Stimulated activated CD8-positive, alpha-beta memory T cell treated with anti-CD3 and anti-CD28 coated beads, Interleukin-15, amount 100 ng/mL, for 1 hour (primary cell): ENCODE data around the gene HDAC8.
"Not testable (repeated sequence)": the region's sequence is repeated elsewhere in the genome, so short reads cannot be mapped to it uniquely, and the experiment has no call there.

Source experiments
- DNase-seq: peaks from one replicate; pipeline ENCODE4 v3.0.0-alpha.2; 2020; ENCODE audit warnings: low read depth

The HDAC8 gene

DNA sequence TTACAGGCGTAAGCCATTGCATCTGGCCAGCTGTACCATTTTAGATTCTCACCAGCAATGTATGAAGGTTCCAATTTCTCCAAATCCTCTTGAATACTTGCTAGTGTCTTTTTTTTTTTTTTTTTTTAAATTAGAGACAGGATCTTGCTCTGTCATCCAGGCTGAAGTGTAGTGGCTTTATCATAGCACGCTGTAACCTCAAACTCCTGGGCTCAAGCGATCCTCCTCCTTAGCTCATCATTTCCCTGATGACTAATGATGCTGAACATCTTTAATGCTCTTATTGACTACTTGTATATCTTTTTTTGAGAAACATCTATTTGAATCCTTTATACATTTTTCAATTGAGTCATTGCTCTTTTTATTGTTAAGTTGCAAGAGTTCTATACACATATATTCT, 40.3 kb downstream of the HDAC8 start:
- no peak for DNase-seq

GRCh38 chrX:72526534-72527508, 45.8 kb downstream of the HDAC8 start:
- no peak for DNase-seq

DNA sequence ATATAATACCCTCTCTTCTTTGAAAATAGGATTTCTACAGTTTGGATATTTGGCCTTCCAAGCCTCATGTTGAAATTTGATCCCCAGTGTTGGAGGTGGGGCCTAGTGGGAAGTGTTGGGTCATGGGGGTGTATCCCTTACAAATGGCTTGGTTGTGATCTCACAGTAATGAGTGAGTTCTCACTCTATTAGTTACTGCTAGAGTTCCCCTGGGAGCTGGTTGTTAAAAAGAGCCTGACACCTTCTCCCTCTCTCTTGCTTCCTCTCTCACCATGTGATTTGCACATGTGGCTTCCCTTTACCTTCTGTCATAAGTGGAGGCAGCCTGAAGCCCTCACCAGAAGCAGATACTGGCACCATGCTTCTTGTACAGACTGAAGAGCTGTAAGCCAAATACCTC, 73.9 kb downstream of the HDAC8 start:
- no peak for DNase-seq

GRCh38 chrX:72495046-72495445, 77.6 kb downstream of the HDAC8 start:
- no peak for DNase-seq

DNA sequence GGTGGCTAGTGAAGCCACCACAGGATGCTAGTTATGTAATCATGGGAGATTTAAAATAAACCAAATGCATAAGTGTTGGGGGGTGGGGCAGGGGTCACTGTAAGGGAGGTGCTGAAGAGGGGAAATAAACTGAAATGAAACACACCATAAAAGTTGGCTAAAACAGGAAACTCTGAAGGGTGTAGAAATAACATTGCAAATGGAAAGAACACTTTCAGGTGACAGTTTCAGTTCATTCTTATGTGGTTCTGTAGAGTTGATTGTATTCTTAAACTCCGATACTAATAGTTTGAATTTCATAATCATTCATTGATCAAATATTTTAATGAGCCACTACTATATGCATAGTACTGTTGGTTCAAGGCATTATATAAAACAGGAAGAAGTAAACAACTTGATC, 80.1 kb downstream of the HDAC8 start:
- DNase-seq, result no peak

DNA sequence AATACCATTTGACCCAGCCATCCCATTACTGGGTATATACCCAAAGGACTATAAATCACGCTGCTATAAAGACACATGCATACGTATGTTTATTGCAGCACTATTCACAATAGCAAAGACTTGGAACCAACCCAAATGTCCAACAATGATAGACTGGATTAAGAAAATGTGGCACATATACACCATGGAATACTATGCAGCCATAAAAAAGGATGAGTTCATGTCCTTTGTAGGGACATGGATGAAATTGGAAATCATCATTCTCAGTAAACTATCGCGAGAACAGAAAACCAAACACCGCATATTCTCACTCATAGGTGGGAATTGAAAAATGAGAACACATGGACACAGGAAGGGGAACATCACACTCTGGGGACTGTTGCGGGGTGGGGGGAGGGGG, 82.4 kb downstream of the HDAC8 start:
- not testable (repeated sequence) for DNase-seq

GRCh38 chrX:72487661-72488060, 85.0 kb downstream of the HDAC8 start:
- DNase-seq, result no peak

DNA sequence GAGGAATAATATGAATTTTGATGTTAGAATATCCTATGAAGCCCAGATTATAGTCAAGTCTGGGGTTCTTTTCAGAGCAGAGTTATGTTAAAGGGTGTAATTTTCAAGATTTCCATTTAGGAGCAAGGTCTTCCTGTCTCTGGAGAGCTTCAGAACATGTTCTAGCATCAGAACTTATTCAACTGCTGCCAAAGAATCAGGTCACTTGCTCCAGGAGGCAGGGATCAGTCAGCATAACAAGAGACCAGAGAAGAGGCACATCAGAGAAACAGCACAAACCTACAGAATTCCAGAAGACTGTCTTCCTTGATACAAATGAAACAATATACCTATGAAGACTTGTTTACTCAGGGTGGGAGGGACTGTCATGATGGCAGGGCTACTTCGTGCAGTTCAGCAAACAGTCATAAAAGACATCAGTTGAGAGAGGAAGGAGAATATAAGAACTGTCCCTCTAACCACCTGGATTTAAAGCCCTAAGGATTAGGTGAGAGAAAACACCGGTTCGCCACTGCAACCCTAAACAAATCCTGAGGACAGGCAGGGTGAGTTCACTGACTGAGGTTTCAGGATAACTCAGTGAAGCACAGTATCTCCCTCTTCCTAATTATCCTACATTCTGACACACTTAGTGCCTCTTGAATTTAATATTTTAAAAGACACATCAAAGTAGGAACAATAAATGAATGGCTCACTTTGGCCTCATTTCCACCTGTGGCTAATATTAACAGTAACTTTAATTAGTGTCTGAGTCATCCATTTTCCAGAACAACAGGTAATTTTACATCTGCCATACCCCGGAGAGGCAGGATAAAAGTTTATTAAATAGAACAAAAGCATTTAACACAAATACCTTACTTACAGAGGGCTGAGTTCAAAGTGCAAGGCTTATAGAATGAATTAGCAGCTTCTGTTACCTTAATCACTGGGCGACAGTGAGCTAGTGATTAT, 93.0 kb downstream of the HDAC8 start:
- DNase-seq, result no peak

- DNase-seq, result no peak
Measured at GRCh38 chrX:72478853-72479252, 93.8 kb downstream of the HDAC8 start.

GRCh38 chrX:72478351-72478750, 94.3 kb downstream of the HDAC8 start:
- DNase-seq, result no peak

DNA sequence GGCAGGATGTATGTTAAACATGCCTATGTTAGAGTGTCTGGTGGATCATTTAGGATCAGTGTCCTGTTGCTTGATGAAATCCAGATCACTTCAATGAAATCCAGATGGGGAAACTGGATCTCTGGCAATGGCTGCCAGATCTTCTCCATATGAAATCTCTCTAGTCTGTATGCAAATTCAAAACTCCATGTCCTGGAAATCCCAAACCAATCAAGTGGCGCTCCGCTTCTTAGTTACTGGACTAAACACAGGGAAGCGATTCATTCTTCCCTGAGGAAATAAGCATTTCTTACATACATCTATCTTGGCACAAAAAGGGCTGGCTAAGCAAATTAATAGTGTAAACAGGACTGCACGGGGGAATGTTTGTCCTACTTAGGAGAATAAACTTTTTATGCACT, 94.9 kb downstream of the HDAC8 start:
- no peak for DNase-seq

DNA sequence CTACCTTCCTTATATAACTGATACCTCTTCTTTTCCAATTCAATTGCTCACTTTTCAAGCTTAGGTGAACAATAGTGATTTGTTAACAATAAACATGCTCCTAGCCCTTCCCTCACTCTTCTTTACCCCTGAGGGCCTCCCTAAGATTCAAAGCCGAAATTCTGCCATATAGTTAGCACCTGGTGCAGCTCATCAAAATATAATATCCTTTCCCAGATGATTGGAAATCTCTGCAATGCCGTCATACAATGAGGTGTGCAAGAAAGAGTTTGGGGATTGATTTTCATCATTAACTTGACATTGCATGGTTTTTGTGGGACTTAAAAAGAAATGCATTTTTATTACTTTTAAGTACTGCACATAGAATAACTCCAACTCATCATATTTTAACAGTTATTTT, 95.3 kb downstream of the HDAC8 start:
- no peak for DNase-seq

GRCh38 chrX:72475952-72476668, 96.5 kb downstream of the HDAC8 start:
- DNase-seq, result no peak

- no peak for DNase-seq
Measured at GRCh38 chrX:72475338-72475737, 97.3 kb downstream of the HDAC8 start.

DNA sequence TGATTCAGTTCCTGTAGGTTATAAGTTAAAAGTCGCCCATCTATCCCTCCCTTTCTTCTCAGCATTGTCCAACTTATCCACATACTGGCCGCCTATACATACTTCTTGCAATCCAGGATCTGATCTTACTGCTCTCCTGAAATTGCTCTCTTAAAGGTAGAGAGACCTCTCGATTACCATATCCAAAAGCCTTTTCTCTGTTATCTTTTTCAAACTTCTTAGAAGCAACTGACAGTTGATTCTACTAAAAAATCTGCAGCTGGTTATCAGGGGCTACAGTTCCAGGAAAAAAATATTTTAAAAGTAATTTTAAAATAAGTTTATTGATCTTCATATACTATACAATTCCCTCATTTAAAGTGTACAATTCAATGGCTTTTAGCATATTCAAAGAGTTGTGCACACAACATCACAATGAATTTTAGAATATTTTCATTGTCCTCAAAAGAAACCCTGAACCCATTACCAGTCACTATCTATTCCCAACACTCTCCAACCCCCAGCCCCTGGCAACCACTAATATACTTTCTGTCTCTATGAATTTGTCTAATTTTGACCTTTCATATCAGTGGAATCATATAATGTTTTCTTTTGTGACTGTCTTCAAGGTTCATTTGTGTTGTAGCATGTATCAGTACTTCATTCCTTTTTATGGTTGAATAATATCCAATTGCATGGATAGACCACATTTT, 102.0 kb downstream of the HDAC8 start:
- DNase-seq, result no peak

- no peak for DNase-seq
Measured at GRCh38 chrX:72470117-72470516, 102.5 kb downstream of the HDAC8 start.

GRCh38 chrX:72468607-72469006, 104.0 kb downstream of the HDAC8 start:
- no peak for DNase-seq

DNA sequence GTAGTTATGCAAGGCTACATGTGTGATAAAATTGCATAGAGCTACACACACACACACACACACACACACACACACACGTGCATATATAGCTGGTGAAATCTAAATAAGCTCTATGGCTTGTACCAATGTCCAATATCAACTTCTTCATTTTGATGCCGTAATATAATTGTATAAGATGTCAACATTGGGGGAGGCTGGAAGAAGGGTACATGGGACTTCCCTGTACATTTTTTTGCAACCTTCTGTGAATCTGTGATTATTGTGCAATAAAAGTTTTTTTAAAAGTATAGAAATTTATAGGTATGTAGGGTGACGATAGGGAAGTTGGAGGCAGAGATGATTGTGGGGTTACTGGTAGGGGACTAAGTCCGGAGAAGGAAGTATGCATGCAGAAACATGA, 105.5 kb downstream of the HDAC8 start:
- DNase-seq, result no peak

GRCh38 chrX:72466493-72466892, 106.2 kb downstream of the HDAC8 start:
- no peak for DNase-seq

- DNase-seq, result no peak
Measured at GRCh38 chrX:72465889-72466288, 106.8 kb downstream of the HDAC8 start.

DNA sequence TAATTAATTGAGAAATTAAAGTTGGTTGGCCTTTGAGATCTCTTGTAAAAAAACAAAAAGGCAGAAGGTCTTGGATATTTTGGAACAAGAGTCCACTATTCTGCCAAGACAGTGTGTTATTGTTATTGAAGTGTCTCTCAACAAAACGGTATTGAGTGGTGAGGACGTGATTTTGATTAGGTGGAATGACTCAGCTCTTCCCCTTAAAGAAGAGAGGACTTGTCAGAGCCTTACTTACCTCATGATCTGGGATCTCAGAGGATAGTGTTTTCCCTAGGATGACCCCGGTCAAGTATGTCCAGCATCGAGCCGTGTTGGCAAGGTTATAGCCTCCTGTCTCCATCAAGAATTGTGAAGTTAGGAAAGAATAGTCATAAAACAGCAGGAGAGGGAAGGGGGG, 110.9 kb downstream of the HDAC8 start:
- DNase-seq, result no peak

DNA sequence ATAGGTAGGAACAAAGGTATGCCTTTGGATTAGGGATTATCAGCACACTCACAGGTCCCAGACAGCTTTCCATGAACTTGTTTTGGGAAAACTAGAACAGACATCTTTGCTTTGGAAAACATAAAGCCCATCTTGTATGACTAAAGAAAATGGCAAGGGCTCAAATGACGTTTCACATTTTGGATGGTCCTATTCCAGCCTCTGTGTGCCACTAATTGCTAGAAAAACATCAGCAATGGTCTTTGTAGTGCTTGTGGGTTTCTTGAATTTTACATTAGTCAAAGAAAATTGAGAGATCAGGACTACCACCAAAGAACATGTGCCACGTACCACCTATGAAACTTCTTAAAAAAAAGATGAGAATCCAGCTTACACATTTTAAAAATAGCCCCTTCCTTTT, 111.4 kb downstream of the HDAC8 start:
- no peak for DNase-seq
